A549 (cell line): ENCODE data around the gene ARFIP1. TPM values are rescaled to one million over a fixed set of nuclear protein-coding genes. Genes with fewer than 3 reads are reported as not detected.

ENCODE experiments used
- ATAC-seq, 2 experiments: fragments of 200-7000 bp in 1 of 2; fragments of >200 bp in 1 of 2; cut with Nextera tagmentation in 1 of 2; cut with Tn5 transposase in 1 of 2; 3 replicates each; pipeline versions ENCODE4 v1.8.0 to v1.9.1; 2018 to 2020; ENCODE audit warnings: mild to moderate bottlenecking in 1 of 2, moderate library complexity in 1 of 2
- CTCF ChIA-PET: fragments of 300-600 bp; sonication (Branson Sonifier 250); formaldehyde crosslinking; extraction: SDS; loops from one replicate; lab custom pipeline; 2021; ENCODE audit warnings: antibody characterized with exemption, inconsistent platforms; lab: Yijun Ruan, JAX
- POLR2A ChIA-PET: fragments of 350-600 bp; formaldehyde crosslinking; extraction: SDS; loops from one replicate; lab custom pipeline; 2021; ENCODE audit warnings: antibody characterized with exemption, inconsistent platforms; lab: Yijun Ruan, JAX
- DNase-seq, 2 experiments: peaks; one replicate each; pipeline versions ENCODE4 v3.0.0 to v3.0.0-alpha.2; 2011 to 2016; ENCODE audit warnings: low read depth in 1 of 2, low spot score in 1 of 2
- FAIRE-seq: peaks from 2 replicates; lab custom pipeline; 2011; peaks lifted over from hg19 to GRCh38; lab: Jason Lieb, UNC
- H3K27ac ChIP-seq, 2 experiments: fragments of >200 bp; sonication (Bioruptor Twin); formaldehyde crosslinking; 3 replicates each; pipeline ENCODE4 v1.5.1; 2016 to 2017
- H3K4me1 ChIP-seq: fragments of >200 bp; sonication (Bioruptor Twin); formaldehyde crosslinking; 3 replicates; pipeline ENCODE4 v1.6.1; 2016
- H3K4me2 ChIP-seq: fragments of >200 bp; sonication (Bioruptor Twin); formaldehyde crosslinking; 3 replicates; pipeline ENCODE4 v1.6.1; 2016
- H3K4me3 ChIP-seq: fragments of >200 bp; sonication (Bioruptor Twin); formaldehyde crosslinking; 3 replicates; pipeline ENCODE4 v1.5.1; 2016
- H3K9me3 ChIP-seq: fragments of >200 bp; sonication (Bioruptor Twin); formaldehyde crosslinking; 3 replicates; pipeline ENCODE4 v1.6.1; 2016
- BHLHE40 ChIP-seq: IDR thresholded peaks from 2 replicates; pipeline ENCODE4 v1.6.1; 2012; ENCODE audit warnings: low read depth, low read length, inconsistent platforms
- CBX2 ChIP-seq: fragments of 200-600 bp; sonication (generic); IDR thresholded peaks from 2 replicates; pipeline ENCODE4 v1.6.1; 2016; ENCODE audit warnings: low read depth, mild to moderate bottlenecking, borderline replicate concordance
- CBX8 ChIP-seq: fragments of 200-600 bp; sonication (generic); IDR thresholded peaks from 2 replicates; pipeline ENCODE4 v1.6.1; 2016
- CEBPB ChIP-seq, 2 experiments: fragments of >200 bp in 1 of 2; sonication (Bioruptor Twin) in 1 of 2; formaldehyde crosslinking in 1 of 2; IDR thresholded peaks; 2 replicates each; pipeline ENCODE4 v1.6.1; 2012 to 2016
- CTCF ChIP-seq: fragments of >200 bp; sonication (Bioruptor Twin); formaldehyde crosslinking; IDR thresholded peaks from 3 replicates; pipeline ENCODE4 v1.5.1; 2016
- EHF ChIP-seq: fragments of 250-450 bp; sonication (Bioruptor Pico); IDR thresholded peaks from 2 replicates; pipeline ENCODE4 v1.5.0; 2020; ENCODE audit warnings: mild to moderate bottlenecking
- EP300 ChIP-seq, 2 experiments: fragments of >200 bp; sonication (Bioruptor Twin); formaldehyde crosslinking; IDR thresholded peaks; 2 replicates in 1 of 2; 3 replicates in 1 of 2; pipeline ENCODE4 v1.6.1; 2016 to 2017
- ESRRA ChIP-seq: fragments of 150-350 bp; IDR thresholded peaks from 2 replicates; pipeline ENCODE4 v1.6.1; 2014; ENCODE audit warnings: mild to moderate bottlenecking, low read length, borderline replicate concordance
- FOSB ChIP-seq: fragments of 250-450 bp; sonication (Bioruptor Pico); IDR thresholded peaks from 2 replicates; pipeline ENCODE4 v1.5.0; 2020; ENCODE audit warnings: mild to moderate bottlenecking, moderate library complexity
- FOSL2 ChIP-seq, 2 experiments: fragments of 450-650 bp in 1 of 2; fragments of >200 bp in 1 of 2; sonication (Bioruptor Twin) in 1 of 2; formaldehyde crosslinking; IDR thresholded peaks; 2 replicates each; pipeline versions ENCODE4 v1.5.0 to v1.6.1; 2016 to 2020; ENCODE audit warnings: mild to moderate bottlenecking in 1 of 2, moderate library complexity in 1 of 2
- GATA3 ChIP-seq: IDR thresholded peaks from 2 replicates; pipeline ENCODE4 v1.6.1; 2012; ENCODE audit warnings: borderline replicate concordance
- HDAC2 ChIP-seq: fragments of 200-600 bp; sonication (generic); IDR thresholded peaks from 2 replicates; pipeline ENCODE4 v1.6.1; 2016
- HOXB13 ChIP-seq: fragments of 250-450 bp; sonication (Bioruptor Pico); IDR thresholded peaks from 2 replicates; pipeline ENCODE4 v1.5.0; 2020; ENCODE audit warnings: low read depth, mild to moderate bottlenecking, moderate library complexity
- JUN ChIP-seq, 2 experiments: fragments of >200 bp; sonication (Bioruptor Twin); formaldehyde crosslinking; IDR thresholded peaks; 2 replicates in 1 of 2; 3 replicates in 1 of 2; pipeline ENCODE4 v1.6.1; 2016 to 2017
- MAZ ChIP-seq: fragments of 150-350 bp; IDR thresholded peaks from 2 replicates; pipeline ENCODE4 v1.6.1; 2014; ENCODE audit warnings: antibody characterized with exemption, low read depth, low read length, borderline replicate concordance
- NFE2L2 ChIP-seq: fragments of 150-350 bp; conservative IDR thresholded peaks from 2 replicates; pipeline ENCODE4 v1.6.1; 2014; ENCODE audit warnings: low read length
- PHF8 ChIP-seq: fragments of 200-600 bp; sonication (generic); IDR thresholded peaks from 2 replicates; pipeline ENCODE4 v1.6.1; 2016; ENCODE audit warnings: low read depth, mild to moderate bottlenecking, antibody characterized with exemption, moderate library complexity, borderline replicate concordance
- POLR2AphosphoS2 ChIP-seq: conservative IDR thresholded peaks from 2 replicates; pipeline ENCODE4 v1.6.1; 2012; ENCODE audit warnings: low read length, improper control_type of control experiment, inconsistent platforms
- RAD21 ChIP-seq, 2 experiments: fragments of >200 bp in 1 of 2; sonication (Bioruptor Twin) in 1 of 2; formaldehyde crosslinking in 1 of 2; IDR thresholded peaks in 1 of 2; conservative IDR thresholded peaks in 1 of 2; 2 replicates in 1 of 2; 3 replicates in 1 of 2; pipeline ENCODE4 v1.6.1; 2012 to 2018; ENCODE audit warnings: inconsistent platforms in 1 of 2
- SMC3 ChIP-seq: fragments of >200 bp; sonication (Bioruptor Twin); formaldehyde crosslinking; IDR thresholded peaks from 3 replicates; pipeline ENCODE4 v1.6.1; 2018; ENCODE audit warnings: inconsistent platforms
- SREBF2 ChIP-seq: fragments of 450-650 bp; IDR thresholded peaks from 2 replicates; pipeline ENCODE4 v1.6.1; 2014; ENCODE audit warnings: mild to moderate bottlenecking, moderate library complexity
- TFCP2L1 ChIP-seq: fragments of 250-450 bp; sonication (Bioruptor Pico); IDR thresholded peaks from 2 replicates; pipeline ENCODE4 v1.5.0; 2021; ENCODE audit warnings: mild to moderate bottlenecking
- ZC3H11A ChIP-seq: fragments of 450-650 bp; IDR thresholded peaks from 2 replicates; pipeline ENCODE4 v1.6.1; 2014; ENCODE audit warnings: antibody characterized with exemption, mild to moderate bottlenecking
- WGBS: methylation state at CpG from one replicate; pipeline ENCODE4 v1.1.6; 2017; ENCODE audit errors: missing lambda C conversion rate; 5-methylcytosine and 5-hydroxymethylcytosine counted together
- polyA plus RNA-seq, 4 experiments: library from polyadenylated mRNA; depleted of rRNA in 3 of 4; stranded (reverse); fragments of >200 nt; fragmentation: RNase III in 1 of 4; extraction: RNeasy Plus Mini Kit Qiagen cat#74134 plus additional on column Dnase treatment in 1 of 4; gene quantifications; 2 replicates in 3 of 4; 3 replicates in 1 of 4; pipeline ENCODE4 v1.2.3, GENCODE V29; 2011 to 2017
- TF ChIP-seq, protein P1 (sequence below): IDR thresholded peaks from 2 replicates; pipeline ENCODE4 v1.6.1; 2012; ENCODE audit warnings: low read depth, borderline replicate concordance

The ARFIP1 gene
- polyA plus RNA-seq, 2 of the 4 experiments (the other 2 are of a cell fraction) = 17.1 to 39.2 TPM

DNA sequence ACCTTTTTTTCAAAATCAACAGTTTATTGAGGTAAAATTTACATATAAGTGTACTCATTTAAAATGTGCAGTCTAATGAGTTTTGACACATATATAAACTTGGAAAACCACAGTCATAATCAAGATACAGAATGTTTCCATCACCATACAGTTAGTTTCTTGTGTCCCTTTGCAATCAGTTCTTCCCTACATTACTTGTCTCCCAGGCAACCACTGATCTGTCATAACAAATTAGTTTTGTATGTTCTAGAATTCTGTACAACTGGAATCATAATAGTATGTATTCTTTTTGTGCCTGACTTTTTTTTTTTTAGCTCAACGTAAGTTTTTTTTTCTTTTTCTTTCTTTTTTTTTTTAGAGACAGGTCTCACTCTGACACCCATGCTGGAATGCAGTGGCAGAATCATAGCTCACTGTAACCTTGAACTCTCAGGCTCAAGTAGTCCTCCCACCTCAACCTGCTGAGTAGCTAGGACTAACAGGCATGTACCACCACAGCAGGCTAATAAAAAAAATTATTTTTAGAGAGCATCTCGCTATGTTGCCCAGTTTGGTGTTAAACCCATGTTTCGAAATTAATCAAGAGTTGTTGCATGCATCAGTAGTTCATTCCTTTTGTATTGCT is 26.9 kb downstream of the ARFIP1 start (continued):
- TF ChIP-seq, protein P1, sequence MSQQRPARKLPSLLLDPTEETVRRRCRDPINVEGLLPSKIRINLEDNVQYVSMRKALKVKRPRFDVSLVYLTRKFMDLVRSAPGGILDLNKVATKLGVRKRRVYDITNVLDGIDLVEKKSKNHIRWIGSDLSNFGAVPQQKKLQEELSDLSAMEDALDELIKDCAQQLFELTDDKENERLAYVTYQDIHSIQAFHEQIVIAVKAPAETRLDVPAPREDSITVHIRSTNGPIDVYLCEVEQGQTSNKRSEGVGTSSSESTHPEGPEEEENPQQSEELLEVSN = no peak
- TF ChIP-seq HDAC2 = no peak

GRCh38 chr4:152807294-152807829 is 27.6 kb downstream of the ARFIP1 start:
- Histone ChIP-seq H3K4me2 (no peak overlapping the region), H3K4me1 (no peaks in the 10 kb centered on the region), H3K4me3 (no peak overlapping the region), H3K9me3 (no peaks in the 10 kb centered on the region), H3K27ac (no peak overlapping the region)
- FAIRE-seq (no peak), ATAC-seq (no peak), DNase-seq (no peak)
- no peak for TF ChIP-seq CEBPB (IDR thresholded peaks at IDR 0.05)
- TF ChIP-seq CBX8 = no peak
- TF ChIP-seq EHF (CRISPR knock-in tag) = no peak
- no peak for TF ChIP-seq SMC3
- no peak for TF ChIP-seq RAD21 (conservative IDR thresholded peaks at IDR 0.05 in 1 of 2, IDR thresholded peaks at IDR 0.05 in 1 of 2)
- no peak for TF ChIP-seq ESRRA
- TF ChIP-seq ZC3H11A = no peak
- TF ChIP-seq FOSL2 (IDR thresholded peaks at IDR 0.05) = no peak
- TF ChIP-seq FOSL2 (CRISPR knock-in tag; IDR thresholded peaks at IDR 0.05) = no peak
- TF ChIP-seq CTCF = no peak
- no peak for TF ChIP-seq JUN (IDR thresholded peaks at IDR 0.05)
- TF ChIP-seq TFCP2L1 (CRISPR knock-in tag) = no peak
- no peak for TF ChIP-seq BHLHE40
- no peak for TF ChIP-seq EP300 (IDR thresholded peaks at IDR 0.05)
- no peak for TF ChIP-seq SREBF2
- TF ChIP-seq FOSB (CRISPR knock-in tag) = no peak
- ChIA-PET CTCF (no interaction called here), POLR2A (no interaction called here)
- 94% methylated on average over 3 of the region's 3 CpGs for WGBS

GRCh38 chr4:152808670-152809069 is 28.9 kb downstream of the ARFIP1 start:
- no peak for FAIRE-seq
- no peak for ATAC-seq
- Histone ChIP-seq H3K4me3 (no peak overlapping the region), H3K4me2 (no peak overlapping the region), H3K4me1 (no peaks in the 10 kb centered on the region), H3K9me3 (no peaks in the 10 kb centered on the region), H3K27ac (no peak overlapping the region)
- ChIA-PET CTCF (no interaction called here), POLR2A (no interaction called here)
- TF ChIP-seq PHF8 = no peak
- no peak for TF ChIP-seq MAZ
- no peak for TF ChIP-seq GATA3
- TF ChIP-seq NFE2L2 = no peak
- no peak for TF ChIP-seq CBX2
- TF ChIP-seq HOXB13 (CRISPR knock-in tag) = no peak
- no peak for TF ChIP-seq POLR2AphosphoS2
- no peak for DNase-seq
- 94% methylated on average over 8 of the region's 8 CpGs for WGBS
